Measurements from ENCODE around the gene NKAPD1. TPM values are rescaled to one million over a fixed set of nuclear protein-coding genes. Genes with fewer than 3 reads are reported as not detected.

Gene NKAPD1, protein sequence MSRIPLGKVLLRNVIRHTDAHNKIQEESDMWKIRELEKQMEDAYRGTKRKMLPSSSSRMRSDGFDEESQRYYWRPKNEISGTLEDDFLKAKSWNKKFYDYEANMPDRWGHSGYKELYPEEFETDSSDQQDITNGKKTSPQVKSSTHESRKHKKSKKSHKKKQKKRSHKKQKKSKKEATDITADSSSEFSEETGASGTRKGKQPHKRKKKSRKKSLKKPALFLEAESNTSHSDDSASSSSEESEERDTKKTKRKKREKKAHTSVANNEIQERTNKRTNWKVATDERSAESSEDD
- total RNA-seq = 19.5 and 21.3 TPM in 2 replicates

DNA sequence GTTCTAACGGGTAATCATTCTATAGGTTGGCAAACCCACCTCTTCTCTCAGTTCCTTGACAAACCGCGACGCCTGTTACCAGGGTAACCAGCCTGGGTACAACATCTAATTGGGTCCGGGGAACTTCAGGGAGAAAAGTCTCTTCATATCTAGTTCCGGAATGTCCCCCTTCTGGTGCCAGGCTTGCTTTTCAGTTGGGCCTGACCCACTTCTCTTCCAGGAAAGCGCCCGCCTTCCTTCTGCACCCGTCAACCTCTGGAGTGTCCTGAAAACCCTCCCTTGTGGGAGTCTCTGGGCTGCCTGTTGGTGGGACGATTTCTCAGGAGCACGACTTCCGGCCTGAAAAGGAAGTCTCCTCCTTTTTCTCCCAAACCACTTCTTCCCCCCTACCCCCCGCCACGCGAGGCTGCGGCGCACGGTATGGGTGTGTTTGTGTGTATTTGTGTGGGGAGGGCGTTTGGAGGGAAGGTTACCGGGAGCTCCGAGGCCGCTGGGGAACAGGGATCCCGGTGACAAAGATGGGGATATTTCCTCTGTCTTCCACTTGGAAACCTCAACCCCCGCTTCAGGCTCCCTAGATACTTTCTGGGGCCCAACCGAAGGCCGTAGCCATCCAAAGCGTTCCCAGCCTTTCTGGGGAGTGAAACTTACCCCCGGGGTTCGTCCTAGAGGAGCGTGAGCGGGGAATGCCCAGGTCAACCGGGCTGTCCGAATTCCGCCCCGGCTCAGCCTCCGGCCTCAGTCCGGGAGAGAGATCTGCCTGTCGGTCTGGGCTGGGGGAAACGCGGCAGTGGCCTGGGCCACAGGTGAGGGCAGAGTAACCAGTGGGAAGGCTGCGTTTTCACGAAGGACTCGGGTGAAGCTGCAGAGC, at the start of gene NKAPD1, which contains the start of gene PIH1D2:
Gene NKAPD1 (plus strand): TSS at position 359 of the 871 bp plus-strand sequence. CDS start 1,276 bp downstream, outside the sequence.
Gene PIH1D2 (minus strand): TSS at position 77 of the 871 bp plus-strand sequence. CDS start 843 bp downstream, outside the sequence.

DNA sequence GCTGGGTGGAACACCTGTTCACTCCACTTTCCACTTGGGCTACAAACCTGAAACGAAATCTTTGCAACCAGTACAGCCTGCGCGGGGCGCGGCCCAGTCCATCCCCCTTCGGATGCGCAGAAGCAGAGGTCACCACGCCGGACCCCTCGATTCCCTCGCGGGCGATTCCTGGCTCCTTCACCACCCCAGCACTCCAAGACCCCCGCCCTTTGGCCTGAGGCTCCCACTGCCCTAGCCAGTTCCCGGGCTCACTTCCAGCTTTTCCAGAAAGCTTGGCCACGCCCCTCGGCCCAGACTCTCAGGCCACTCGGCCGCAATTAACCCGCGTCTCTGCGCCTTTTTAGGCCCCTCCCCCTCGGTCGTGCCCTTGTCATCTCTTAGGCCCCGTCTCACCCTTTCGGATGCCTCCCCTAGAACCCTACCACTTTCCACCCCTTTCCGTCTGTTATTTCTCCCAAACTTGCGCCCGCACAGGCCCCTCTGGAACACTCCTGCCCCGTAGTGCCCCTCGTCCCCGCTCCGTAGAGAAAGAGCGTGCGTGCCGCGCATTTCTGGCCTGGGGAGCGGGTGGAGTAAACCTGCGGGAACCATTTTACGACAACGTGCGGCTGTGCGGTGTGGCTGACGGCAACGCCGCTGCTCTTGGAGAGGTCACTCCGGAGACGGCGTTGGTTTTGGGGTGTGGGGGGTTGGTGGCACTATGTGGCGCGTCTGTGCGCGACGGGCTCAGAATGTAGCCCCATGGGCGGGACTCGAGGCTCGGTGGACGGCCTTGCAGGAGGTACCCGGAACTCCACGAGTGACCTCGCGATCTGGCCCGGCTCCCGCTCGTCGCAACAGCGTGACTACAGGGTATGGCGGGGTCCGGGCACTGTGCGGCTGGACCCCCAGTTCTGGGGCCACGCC, 49.1 kb upstream of the NKAPD1 start, which contains the start of gene DLAT:
Gene DLAT (plus strand): TSS at position 636 of the 906 bp plus-strand sequence. CDS start 65 bp downstream, at position 701.

DNA sequence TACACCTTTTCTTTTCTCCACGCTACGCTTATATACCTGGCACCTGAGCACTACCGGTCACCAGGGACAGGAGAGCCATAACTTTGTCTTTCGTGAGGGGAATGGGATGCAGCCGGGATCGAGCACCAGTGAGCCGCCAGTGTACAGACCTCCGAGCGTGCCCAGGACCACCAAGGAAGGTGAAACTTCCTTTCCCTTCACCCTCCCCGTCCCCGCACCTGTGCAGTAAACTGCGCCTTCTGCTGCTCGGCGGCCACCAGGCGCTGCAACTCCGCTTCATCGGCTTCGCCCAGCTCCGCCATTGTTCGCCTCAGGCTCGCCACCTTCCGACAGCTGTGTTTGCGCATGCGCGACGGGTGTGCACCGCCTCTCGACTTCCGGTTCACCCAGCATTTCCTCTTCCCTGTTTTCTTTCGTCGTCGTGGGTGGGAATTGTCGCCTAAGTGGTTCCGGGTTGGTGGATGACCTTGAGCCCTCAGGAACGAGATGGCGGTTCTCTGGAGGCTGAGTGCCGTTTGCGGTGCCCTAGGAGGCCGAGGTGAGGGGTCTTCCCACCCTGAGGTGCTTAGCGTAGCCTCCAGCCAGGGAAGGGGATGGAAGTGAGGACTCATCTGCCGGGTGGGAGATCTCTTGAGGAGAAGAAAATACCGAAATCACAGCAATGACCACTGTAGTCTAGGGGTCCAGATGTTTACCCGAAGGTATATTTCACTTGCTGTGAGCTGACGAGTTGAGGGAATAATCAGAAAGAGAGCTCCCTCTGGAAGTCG, 12.5 kb downstream of the NKAPD1 start, which contains the start of the genes SDHD and TIMM8B:
Gene SDHD (plus strand): TSS at position 452 of the 770 bp plus-strand sequence. CDS start 35 bp downstream, at position 487.
Gene TIMM8B (minus strand): TSS at position 335 of the 770 bp plus-strand sequence. CDS start 33 bp downstream, at position 302.

Small RNA genes lying within 50 kb of the gene (small RNA-seq; reads per million reads assigned to genes)
- not detected for gene AP000907.3
- gene RNU6-893P = not detected

Other genes with a start within 250 kb of the NKAPD1 start
- 23.5 and 36.6 TPM in 2 replicates for gene ALG9, start 202.7 kb upstream of the NKAPD1 start, total RNA-seq
- gene FDXACB1, start 195.1 kb upstream of the NKAPD1 start, total RNA-seq = 2.6 and 4.9 TPM in 2 replicates
- 8.6 and 13.2 TPM in 2 replicates for gene CFAP68, start 194.8 kb upstream of the NKAPD1 start, total RNA-seq
- 6.5 and 29.8 TPM in 2 replicates for gene CRYAB, start 162.5 kb upstream of the NKAPD1 start, total RNA-seq
- 0.20 and 0.73 TPM in 2 replicates for gene HSPB2, start 161.6 kb upstream of the NKAPD1 start, total RNA-seq
- 0.37 TPM in 1 of 2 replicates, not detected in the other for gene C11orf52, start 155.4 kb upstream of the NKAPD1 start, total RNA-seq
- gene DIXDC1, start 137.0 kb upstream of the NKAPD1 start, total RNA-seq = 10.2 and 13.6 TPM in 2 replicates
- 47.4 and 69.0 TPM in 2 replicates for gene DLAT, start 48.9 kb upstream of the NKAPD1 start, total RNA-seq
- gene PIH1D2, start 282 bp upstream of the NKAPD1 start, total RNA-seq = 2.2 TPM in 2 replicates
- 55.9 and 73.5 TPM in 2 replicates for gene TIMM8B, start 12.5 kb downstream of the NKAPD1 start, total RNA-seq
- gene SDHD, start 12.6 kb downstream of the NKAPD1 start, total RNA-seq = 128 and 148 TPM in 2 replicates
- gene IL18, start 89.8 kb downstream of the NKAPD1 start, total RNA-seq = not detected in 2 replicates
- under 0.01 and 0.20 TPM in 2 replicates for gene TEX12, start 93.1 kb downstream of the NKAPD1 start, total RNA-seq
- 0.73 and 0.78 TPM in 2 replicates for gene BCO2, start 101.2 kb downstream of the NKAPD1 start, total RNA-seq
- gene PTS, start 152.1 kb downstream of the NKAPD1 start, total RNA-seq = 25.0 and 28.9 TPM in 2 replicates
- not detected in 2 replicates for gene PLET1, start 186.6 kb downstream of the NKAPD1 start, total RNA-seq

Measured in subcutaneous preadipocyte (primary cell).